HFFc6 (cell line): ENCODE results near the gene ZBTB49. TPM values are rescaled to one million over a fixed set of nuclear protein-coding genes. Genes with fewer than 3 reads are reported as not detected.

ENCODE experiments used
- DNase-seq: peaks from one replicate; pipeline ENCODE4 v3.0.0-alpha.2; 2018
- H3K27ac Mint-ChIP-seq: 2 replicates; pipeline ENCODE4 v1.8.0; 2020; ENCODE audit warnings: mild to moderate bottlenecking, mixed read lengths
- H3K27me3 Mint-ChIP-seq: 2 replicates; pipeline ENCODE4 v1.8.0; 2021; ENCODE audit warnings: mild to moderate bottlenecking, moderate library complexity, mixed read lengths; ENCODE audit not compliant: insufficient read depth
- H3K36me3 Mint-ChIP-seq: 2 replicates; pipeline ENCODE4 v1.8.0; 2021; ENCODE audit warnings: low read depth, mixed read lengths
- H3K4me1 Mint-ChIP-seq: 2 replicates; pipeline ENCODE4 v1.8.0; 2020; ENCODE audit warnings: low read depth, mixed read lengths
- H3K4me3 Mint-ChIP-seq: 2 replicates; pipeline ENCODE4 v1.8.0; 2020; ENCODE audit warnings: mild to moderate bottlenecking, moderate library complexity, mixed read lengths
- H3K9me3 Mint-ChIP-seq: 2 replicates; pipeline ENCODE4 v1.8.0; 2020; ENCODE audit warnings: mild to moderate bottlenecking, mixed read lengths
- CTCF ChIP-seq: fragments of 200-600 bp; sonication (generic); IDR thresholded peaks from 2 replicates; pipeline ENCODE4 v1.5.0; 2021; ENCODE audit warnings: antibody characterized with exemption, mild to moderate bottlenecking
- total RNA-seq, 6 experiments: library from RNA; stranded (reverse); fragmentation: NEBNext Ultra II Directional; extraction: Animal tissue kit (Norgen Biotek cat#: 25700); gene quantifications; 2 replicates in 1 of 6; 3 replicates in 5 of 6; pipeline ENCODE4 v1.2.3, GENCODE V29; 2021

Gene ZBTB49
- total RNA-seq, 6 experiments from 2014 or later = 2.5 to 3.2 (median 3.0) TPM

GRCh38 chr4:4362991-4363697 is 73.1 kb downstream of the ZBTB49 start:
- H3K27me3 Mint-ChIP-seq = peaks cover 53% of the 10 kb centered on the region
- no peaks in the 10 kb centered on the region for H3K36me3 Mint-ChIP-seq
- no peak for DNase-seq
- no peaks in the 10 kb centered on the region for H3K4me1 Mint-ChIP-seq
- no peak for TF ChIP-seq CTCF
- no peak overlapping the region for H3K4me3 Mint-ChIP-seq
- H3K9me3 Mint-ChIP-seq = peaks cover 10% of the 10 kb centered on the region
- H3K27ac Mint-ChIP-seq = no peak overlapping the region

GRCh38 chr4:4364061-4364460 is 74.0 kb downstream of the ZBTB49 start:
- H3K27me3 Mint-ChIP-seq = peaks cover 50% of the 10 kb centered on the region
- peaks cover 10% of the 10 kb centered on the region for H3K9me3 Mint-ChIP-seq
- no peak overlapping the region for H3K4me3 Mint-ChIP-seq
- no peaks in the 10 kb centered on the region for H3K36me3 Mint-ChIP-seq
- no peak for DNase-seq
- TF ChIP-seq CTCF = no peak
- H3K27ac Mint-ChIP-seq = no peak overlapping the region
- H3K4me1 Mint-ChIP-seq = no peaks in the 10 kb centered on the region

GRCh38 chr4:4364486-4365208 is 74.6 kb downstream of the ZBTB49 start:
- H3K27ac Mint-ChIP-seq = no peak overlapping the region
- no peaks in the 10 kb centered on the region for H3K36me3 Mint-ChIP-seq
- peaks cover 50% of the 10 kb centered on the region for H3K27me3 Mint-ChIP-seq
- DNase-seq = no peak
- H3K9me3 Mint-ChIP-seq = peaks cover 10% of the 10 kb centered on the region
- no peak for TF ChIP-seq CTCF
- no peak overlapping the region for H3K4me3 Mint-ChIP-seq
- no peaks in the 10 kb centered on the region for H3K4me1 Mint-ChIP-seq

- peaks cover 10% of the 10 kb centered on the region for H3K9me3 Mint-ChIP-seq
- no peak for DNase-seq
Observed at GRCh38 chr4:4368809-4369580, 78.9 kb downstream of the ZBTB49 start.

More at GRCh38 chr4:4368809-4369580, 78.9 kb downstream of the ZBTB49 start:
- no peak overlapping the region for H3K4me3 Mint-ChIP-seq
- peaks cover 43% of the 10 kb centered on the region for H3K27me3 Mint-ChIP-seq
- H3K27ac Mint-ChIP-seq = no peak overlapping the region
- H3K36me3 Mint-ChIP-seq = no peaks in the 10 kb centered on the region
- no peak for TF ChIP-seq CTCF
- H3K4me1 Mint-ChIP-seq = no peaks in the 10 kb centered on the region

Other genes with a start within 250 kb of the ZBTB49 start
- gene OTOP1, start 63.3 kb upstream of the ZBTB49 start, total RNA-seq = not detected
- gene TMEM128, start 42.0 kb upstream of the ZBTB49 start, total RNA-seq = 10 to 100 TPM; 19.2 to 22.7 (median 21.7) TPM
- 10 to 100 TPM; 11.9 to 19.3 (median 15.7) TPM for gene LYAR, start 97 bp upstream of the ZBTB49 start, total RNA-seq
- gene NSG1, start 96.9 kb downstream of the ZBTB49 start, total RNA-seq = under 1 TPM in 2 of 6 experiments, not detected in 4; 0.13 to 0.14 TPM